Neuron (in vitro differentiated cells): Measurements from ENCODE around the gene AMDHD2.

ENCODE experiments used
- H2AFZ ChIP-seq: one replicate; pipeline ENCODE4 v1.6.1; 2013; ENCODE audit warnings: low read depth, mild to moderate bottlenecking, inconsistent platforms, low read length, moderate library complexity
- H3K27me3 ChIP-seq: one replicate; pipeline ENCODE4 v1.6.1; 2013; ENCODE audit warnings: low read length; ENCODE audit not compliant: insufficient read depth
- H3K36me3 ChIP-seq: one replicate; pipeline ENCODE4 v1.6.1; 2013; ENCODE audit warnings: low read length; ENCODE audit not compliant: insufficient read depth
- H3K4me1 ChIP-seq: one replicate; pipeline ENCODE4 v1.6.1; 2013; ENCODE audit warnings: low read length; ENCODE audit not compliant: insufficient read depth
- H3K4me3 ChIP-seq: 2 replicates; pipeline ENCODE4 v1.5.1; 2013; ENCODE audit warnings: mild to moderate bottlenecking, low read length, moderate library complexity
- H3K9me3 ChIP-seq: one replicate; pipeline ENCODE4 v1.6.1; 2013; ENCODE audit warnings: low read length

Gene AMDHD2

DNA sequence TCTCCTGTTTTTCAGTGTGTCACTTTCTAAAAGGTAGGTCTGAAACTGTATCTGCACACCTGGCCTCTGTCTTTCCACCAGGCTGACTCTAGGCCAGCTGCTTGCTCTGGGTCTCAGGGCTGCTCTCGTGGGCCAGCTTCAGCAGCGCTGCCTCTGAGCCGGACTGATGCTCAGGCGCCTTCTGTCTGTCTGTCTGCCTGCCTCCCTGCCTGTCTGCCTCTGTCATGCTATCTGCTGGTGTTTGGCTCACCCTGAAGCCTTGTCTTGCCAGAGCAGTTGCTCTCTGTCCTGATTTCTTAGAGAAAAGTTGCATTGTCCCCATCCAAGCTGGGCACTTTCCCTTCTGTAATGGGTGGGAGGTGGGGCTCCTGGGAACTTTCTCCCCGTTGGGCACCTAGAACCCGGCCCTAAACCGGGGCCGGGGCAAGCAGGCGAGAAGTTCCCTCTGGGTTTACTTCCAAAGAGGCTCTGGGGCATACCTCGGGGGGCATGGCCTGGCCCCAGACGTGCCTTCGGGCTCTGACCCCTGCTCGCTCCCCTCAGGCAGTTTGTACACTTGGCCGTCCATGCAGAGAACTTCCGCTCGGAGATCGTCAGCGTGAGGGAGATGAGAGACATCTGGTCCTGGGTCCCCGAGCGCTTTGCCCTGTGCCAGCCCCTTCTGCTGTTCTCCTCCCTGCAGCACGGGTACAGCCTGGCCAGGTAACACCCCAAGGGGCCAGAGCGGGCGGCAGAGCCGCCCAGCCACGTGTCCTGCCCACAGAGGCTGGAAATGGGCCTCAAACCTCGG, 22.3 kb upstream of the AMDHD2 start:
- peaks cover 13% of the 10 kb centered on the region for H3K4me1 ChIP-seq
- peaks cover 22% of the 10 kb centered on the region for H3K36me3 ChIP-seq
- no peak overlapping the region for H2AFZ ChIP-seq
- H3K9me3 ChIP-seq, result no peaks in the 10 kb centered on the region
- no peaks in the 10 kb centered on the region for H3K27me3 ChIP-seq
- no peak overlapping the region for H3K4me3 ChIP-seq

DNA sequence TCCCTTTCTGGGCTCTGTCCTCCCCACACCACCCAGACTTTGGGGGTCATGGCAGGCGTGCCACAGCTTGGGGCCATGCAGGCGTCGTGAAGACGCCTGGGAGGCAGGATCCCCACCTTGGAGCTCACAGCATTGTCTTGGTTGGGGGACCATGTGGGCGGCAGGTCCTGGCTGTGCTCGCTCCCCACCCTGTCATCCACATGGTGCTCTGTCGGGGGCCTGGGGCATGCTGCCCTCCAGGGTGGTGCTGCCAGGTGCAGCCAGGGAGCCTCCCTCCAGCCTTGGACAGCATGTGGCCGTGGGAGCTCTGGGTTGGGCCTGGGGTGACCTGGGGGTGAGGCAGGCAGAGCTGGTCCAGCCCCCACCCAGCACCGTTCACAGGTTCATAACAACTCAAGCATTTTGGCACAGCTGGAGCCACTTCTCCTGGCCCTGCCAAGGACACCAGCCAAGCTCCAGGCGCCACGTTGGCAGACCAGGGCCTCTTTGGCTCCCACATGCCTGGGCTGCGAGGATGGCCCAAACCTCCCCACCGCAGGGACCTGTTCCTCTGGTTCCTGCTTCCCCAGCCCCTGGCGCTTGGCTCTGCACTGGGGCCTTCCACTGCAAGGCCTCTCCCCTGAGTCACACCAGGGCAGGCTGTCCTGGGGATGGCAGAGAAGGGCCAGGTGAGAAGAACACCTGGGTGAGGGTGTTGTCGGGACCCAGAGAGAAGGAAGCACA, 21.5 kb upstream of the AMDHD2 start:
- H3K4me1 ChIP-seq, result peaks cover 13% of the 10 kb centered on the region
- no peak overlapping the region for H2AFZ ChIP-seq
- H3K36me3 ChIP-seq, result peaks cover 22% of the 10 kb centered on the region
- H3K4me3 ChIP-seq, result no peak overlapping the region
- no peaks in the 10 kb centered on the region for H3K27me3 ChIP-seq
- H3K9me3 ChIP-seq, result no peaks in the 10 kb centered on the region

- Histone ChIP-seq H3K4me1 (peaks cover 13% of the 10 kb centered on the region), H2AFZ (no peak overlapping the region), H3K36me3 (peaks cover 22% of the 10 kb centered on the region), H3K27me3 (no peaks in the 10 kb centered on the region), H3K9me3 (no peaks in the 10 kb centered on the region), H3K4me3 (no peak overlapping the region)
Observed at GRCh38 chr16:2499454-2499853, 20.7 kb upstream of the AMDHD2 start.

DNA sequence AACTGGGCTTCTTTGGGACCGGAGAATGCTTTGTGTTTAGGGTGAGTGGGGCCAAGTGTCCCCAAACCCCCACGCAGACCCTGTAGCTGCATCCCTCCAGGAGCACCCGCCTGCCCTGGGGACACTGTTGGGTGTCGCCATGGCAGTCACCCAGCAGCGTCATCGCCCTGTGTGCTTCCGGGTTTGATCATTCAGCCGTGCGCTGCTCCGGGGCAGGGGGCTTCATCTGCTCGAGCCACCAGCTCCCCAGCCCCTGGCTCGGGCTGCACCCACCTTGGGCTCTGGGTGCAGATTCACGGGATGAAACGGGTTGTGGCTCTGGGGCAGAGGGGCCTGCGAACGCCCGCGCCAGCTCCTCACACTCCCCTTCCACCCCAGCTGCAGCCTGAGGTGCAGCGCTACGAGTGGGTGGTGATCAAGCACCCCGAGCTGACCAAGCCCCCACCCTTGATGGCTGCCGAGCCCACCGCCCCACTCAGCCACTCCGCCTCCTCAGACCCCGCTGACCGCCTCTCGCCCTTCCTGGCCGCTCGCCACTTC, 20.2 kb upstream of the AMDHD2 start:
- H3K4me1 ChIP-seq, result peaks cover 13% of the 10 kb centered on the region
- H3K4me3 ChIP-seq, result no peak overlapping the region
- H2AFZ ChIP-seq, result no peak overlapping the region
- no peaks in the 10 kb centered on the region for H3K27me3 ChIP-seq
- peaks cover 22% of the 10 kb centered on the region for H3K36me3 ChIP-seq
- H3K9me3 ChIP-seq, result no peaks in the 10 kb centered on the region

DNA sequence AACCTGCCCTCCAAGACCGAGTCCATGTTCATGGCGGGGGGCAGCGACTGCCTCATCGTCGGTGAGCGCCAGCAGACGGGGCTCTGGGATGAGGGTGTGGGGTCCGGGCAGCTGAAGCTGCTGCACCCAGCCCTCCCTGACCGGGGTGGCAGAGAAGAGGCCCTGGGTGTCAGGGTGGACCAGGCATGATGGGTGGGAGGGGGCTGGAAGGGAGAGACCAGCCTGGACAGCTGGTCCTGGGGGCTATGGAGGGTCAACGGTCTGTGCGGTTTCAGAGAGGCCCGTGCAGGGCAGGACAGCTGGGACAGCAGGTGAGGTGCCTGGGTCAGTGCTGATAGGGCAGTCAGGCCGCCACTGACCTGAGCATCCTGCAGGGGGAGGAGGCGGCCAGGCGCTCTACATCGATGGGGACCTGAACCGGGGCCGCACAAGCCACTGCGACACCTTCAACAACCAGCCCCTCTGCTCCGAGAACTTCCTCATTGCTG, 19.7 kb upstream of the AMDHD2 start:
- H3K4me1 ChIP-seq, result peaks cover 13% of the 10 kb centered on the region
- H3K27me3 ChIP-seq, result no peaks in the 10 kb centered on the region
- H3K36me3 ChIP-seq, result peaks cover 22% of the 10 kb centered on the region
- H3K9me3 ChIP-seq, result no peaks in the 10 kb centered on the region
- no peak overlapping the region for H3K4me3 ChIP-seq
- H2AFZ ChIP-seq, result no peak overlapping the region

- no peaks in the 10 kb centered on the region for H3K27me3 ChIP-seq
- peaks cover 13% of the 10 kb centered on the region for H3K4me1 ChIP-seq
- peaks cover 19% of the 10 kb centered on the region for H3K36me3 ChIP-seq
- peak overlapping the region; percentile 15 for H2AFZ ChIP-seq
- no peaks in the 10 kb centered on the region for H3K9me3 ChIP-seq
- peak overlapping the region; percentile 28 for H3K4me3 ChIP-seq
Observed at GRCh38 chr16:2500918-2501750, 19.0 kb upstream of the AMDHD2 start.

GRCh38 chr16:2501946-2502895, 17.9 kb upstream of the AMDHD2 start:
- Histone ChIP-seq H3K4me3 (no peak overlapping the region), H3K27me3 (no peaks in the 10 kb centered on the region), H3K9me3 (no peaks in the 10 kb centered on the region)

GRCh38 chr16:2505695-2506094, 14.5 kb upstream of the AMDHD2 start:
- Histone ChIP-seq H3K4me1 (peaks cover 18% of the 10 kb centered on the region), H3K9me3 (no peaks in the 10 kb centered on the region), H3K36me3 (no peaks in the 10 kb centered on the region), H2AFZ (no peak overlapping the region), H3K4me3 (no peak overlapping the region), H3K27me3 (no peaks in the 10 kb centered on the region)

More at GRCh38 chr16:2501946-2502895, 17.9 kb upstream of the AMDHD2 start:
- Histone ChIP-seq H2AFZ (peak overlapping the region; percentile 15), H3K4me1 (peaks cover 13% of the 10 kb centered on the region), H3K36me3 (peaks cover 8% of the 10 kb centered on the region)

GRCh38 chr16:2507052-2507659, 13.0 kb upstream of the AMDHD2 start:
- H2AFZ ChIP-seq, result no peak overlapping the region
- no peaks in the 10 kb centered on the region for H3K36me3 ChIP-seq
- H3K27me3 ChIP-seq, result no peaks in the 10 kb centered on the region
- H3K4me3 ChIP-seq, result no peak overlapping the region
- H3K4me1 ChIP-seq, result peaks cover 6% of the 10 kb centered on the region
- no peaks in the 10 kb centered on the region for H3K9me3 ChIP-seq

- no peaks in the 10 kb centered on the region for H3K27me3 ChIP-seq
- H3K4me3 ChIP-seq, result no peak overlapping the region
- H2AFZ ChIP-seq, result no peak overlapping the region
- no peaks in the 10 kb centered on the region for H3K36me3 ChIP-seq
- H3K9me3 ChIP-seq, result no peaks in the 10 kb centered on the region
- H3K4me1 ChIP-seq, result peaks cover 7% of the 10 kb centered on the region
Observed at GRCh38 chr16:2507665-2508064, 12.5 kb upstream of the AMDHD2 start.

- no peaks in the 10 kb centered on the region for H3K27me3 ChIP-seq
- no peaks in the 10 kb centered on the region for H3K36me3 ChIP-seq
- peaks cover 14% of the 10 kb centered on the region for H3K4me1 ChIP-seq
- H3K9me3 ChIP-seq, result no peaks in the 10 kb centered on the region
- H2AFZ ChIP-seq, result no peak overlapping the region
- H3K4me3 ChIP-seq, result no peak overlapping the region
Observed at GRCh38 chr16:2508722-2509400, 11.3 kb upstream of the AMDHD2 start.
